Kidney epithelial cell (primary cell): ENCODE measurements around the gene ITCH. TPM values are rescaled to one million over a fixed set of nuclear protein-coding genes. Genes with fewer than 3 reads are reported as not detected.
A peak's percentile ranks its signal among the peaks of the same experiment; 100 is the strongest.

Source experiments
- DNase-seq: peaks from one replicate; pipeline ENCODE4 v3.0.0-alpha.2; 2010; ENCODE audit warnings: low read depth
- H3K27me3 ChIP-seq: 2 replicates; pipeline ENCODE4 v1.6.0; 2011; ENCODE audit warnings: low read length; ENCODE audit not compliant: control insufficient read depth, insufficient read depth
- H3K36me3 ChIP-seq: 2 replicates; pipeline ENCODE4 v1.5.1; 2011; ENCODE audit warnings: low read length; ENCODE audit not compliant: control insufficient read depth, insufficient read depth
- H3K4me3 ChIP-seq: 2 replicates; pipeline ENCODE4 v1.5.1; 2011; ENCODE audit warnings: low read depth, mild to moderate bottlenecking, control low read depth, low read length
- total RNA-seq: library from RNA; depleted of rRNA; stranded (reverse); fragments of >200 nt; gene quantifications from 2 replicates; pipeline ENCODE4 v1.2.3, GENCODE V29; 2015
- TF ChIP-seq, protein P1 (sequence below): IDR thresholded peaks from 2 replicates; pipeline ENCODE4 v1.5.1; 2011; ENCODE audit warnings: mild to moderate bottlenecking, moderate library complexity, low read length, control low read depth, inconsistent platforms; ENCODE audit not compliant: insufficient read depth, poor library complexity, severe bottlenecking

ITCH gene
- total RNA-seq, 1 donor from 2014 or later: 53.5 TPM

- DNase-seq: no peak
- Histone ChIP-seq H3K27me3 (no peaks in the 10 kb centered on the region), H3K4me3 (no peak overlapping the region), H3K36me3 (no peaks in the 10 kb centered on the region)
- TF ChIP-seq, protein P1, sequence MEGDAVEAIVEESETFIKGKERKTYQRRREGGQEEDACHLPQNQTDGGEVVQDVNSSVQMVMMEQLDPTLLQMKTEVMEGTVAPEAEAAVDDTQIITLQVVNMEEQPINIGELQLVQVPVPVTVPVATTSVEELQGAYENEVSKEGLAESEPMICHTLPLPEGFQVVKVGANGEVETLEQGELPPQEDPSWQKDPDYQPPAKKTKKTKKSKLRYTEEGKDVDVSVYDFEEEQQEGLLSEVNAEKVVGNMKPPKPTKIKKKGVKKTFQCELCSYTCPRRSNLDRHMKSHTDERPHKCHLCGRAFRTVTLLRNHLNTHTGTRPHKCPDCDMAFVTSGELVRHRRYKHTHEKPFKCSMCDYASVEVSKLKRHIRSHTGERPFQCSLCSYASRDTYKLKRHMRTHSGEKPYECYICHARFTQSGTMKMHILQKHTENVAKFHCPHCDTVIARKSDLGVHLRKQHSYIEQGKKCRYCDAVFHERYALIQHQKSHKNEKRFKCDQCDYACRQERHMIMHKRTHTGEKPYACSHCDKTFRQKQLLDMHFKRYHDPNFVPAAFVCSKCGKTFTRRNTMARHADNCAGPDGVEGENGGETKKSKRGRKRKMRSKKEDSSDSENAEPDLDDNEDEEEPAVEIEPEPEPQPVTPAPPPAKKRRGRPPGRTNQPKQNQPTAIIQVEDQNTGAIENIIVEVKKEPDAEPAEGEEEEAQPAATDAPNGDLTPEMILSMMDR: no peak
These were observed 181.2 kb downstream of the ITCH start for GRCh38 chr20:34544109-34544796.

DNA sequence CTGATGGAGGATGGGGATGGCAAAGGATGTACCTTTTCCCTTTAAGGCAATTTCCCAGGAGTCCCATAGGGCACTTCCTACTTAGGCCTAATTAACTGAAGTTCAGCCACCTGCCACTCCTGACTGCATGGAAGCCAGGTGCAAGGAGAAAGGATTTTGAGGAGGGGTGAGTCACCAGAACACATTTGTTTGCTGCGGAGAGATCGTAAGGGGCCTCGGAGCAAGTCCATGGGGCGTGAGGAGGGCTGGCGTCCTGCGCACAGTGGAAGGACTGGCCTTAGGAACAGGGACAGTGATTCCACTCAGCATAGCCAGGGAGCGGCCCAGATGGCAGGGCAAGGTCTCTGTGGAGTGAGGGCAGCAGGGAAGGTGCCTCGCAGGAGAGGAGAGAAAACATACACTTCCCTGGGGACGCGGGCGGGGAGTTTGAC is 183.7 kb downstream of the ITCH start:
- TF ChIP-seq, protein P1: no peak
- H3K27me3 ChIP-seq: no peaks in the 10 kb centered on the region
- DNase-seq: no peak
- no peaks in the 10 kb centered on the region for H3K36me3 ChIP-seq
- no peak overlapping the region for H3K4me3 ChIP-seq

DNA sequence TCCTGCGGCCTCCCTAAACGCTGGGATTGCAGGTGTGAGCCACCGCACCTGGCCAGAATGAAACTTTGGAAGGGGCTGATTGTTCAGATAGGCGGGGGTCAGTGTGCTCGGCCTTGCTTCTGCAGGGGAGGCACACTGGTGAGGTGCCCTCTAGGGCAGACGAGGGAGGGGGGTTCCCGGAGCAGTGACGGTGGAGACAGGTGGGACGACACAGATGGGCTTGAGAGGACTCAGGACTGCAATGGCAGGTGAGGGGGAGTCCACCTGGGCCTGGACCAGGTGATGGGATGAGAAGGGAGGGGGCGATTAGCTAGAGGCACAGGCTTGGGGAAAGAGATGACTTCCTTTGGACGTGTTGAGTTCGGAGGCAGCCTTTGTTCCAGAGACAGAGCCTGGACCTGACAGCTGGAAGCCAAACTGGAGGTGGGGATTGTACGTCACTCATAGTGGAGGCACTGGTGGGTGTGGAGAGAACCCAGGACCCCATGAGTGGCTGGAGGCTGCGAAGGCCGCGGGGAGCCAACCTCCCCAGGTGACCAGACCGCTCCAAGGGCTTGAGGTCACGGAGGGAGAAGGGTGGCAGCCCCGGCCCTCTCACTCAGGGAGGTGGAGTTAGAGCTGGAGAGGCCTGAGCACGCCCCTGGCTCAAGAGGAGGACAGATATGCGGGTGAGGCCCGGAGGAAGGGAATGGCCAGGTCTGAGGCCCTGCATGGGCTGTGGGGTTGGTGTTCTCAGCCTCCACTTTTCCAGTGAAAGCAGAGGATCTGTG is 185.0 kb downstream of the ITCH start:
- Histone ChIP-seq H3K4me3 (no peak overlapping the region), H3K36me3 (no peaks in the 10 kb centered on the region), H3K27me3 (no peaks in the 10 kb centered on the region)
- DNase-seq: no peak
- TF ChIP-seq, protein P1: no peak

DNA sequence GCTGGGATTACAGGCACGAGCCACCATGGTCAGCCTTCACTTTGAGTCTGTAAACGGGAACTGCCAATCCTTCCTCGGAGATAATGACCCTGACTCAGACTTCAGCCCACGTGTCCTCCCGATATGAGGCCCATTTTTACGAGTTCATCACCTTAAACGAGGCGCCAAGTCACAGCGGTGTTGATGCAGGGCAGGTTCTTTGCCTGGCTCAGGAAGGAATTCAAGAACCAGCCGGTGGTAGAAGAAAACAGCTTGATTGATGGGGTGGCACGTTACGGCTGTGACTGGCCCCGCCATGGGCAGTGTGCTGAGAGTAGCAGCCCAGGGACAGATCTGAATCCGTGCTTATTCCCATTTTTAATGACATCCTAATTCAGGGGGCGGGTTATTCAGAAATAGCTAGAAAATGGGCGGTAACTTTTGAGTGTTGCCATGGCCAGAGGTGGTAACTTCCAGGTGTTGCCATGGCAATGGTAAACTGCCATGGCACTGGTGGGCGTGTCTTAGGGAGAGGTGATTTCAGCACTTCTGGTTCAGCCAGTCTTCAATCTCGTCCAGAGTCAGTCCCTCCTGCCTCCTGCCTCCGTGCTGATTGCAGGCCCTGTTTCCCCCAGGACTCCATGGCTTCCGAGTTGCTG is 186.3 kb downstream of the ITCH start:
- H3K4me3 ChIP-seq: no peak overlapping the region
- DNase-seq: peak; percentile 34
- TF ChIP-seq, protein P1: no peak
- H3K36me3 ChIP-seq: no peaks in the 10 kb centered on the region
- no peaks in the 10 kb centered on the region for H3K27me3 ChIP-seq

- no peak for DNase-seq
- TF ChIP-seq, protein P1: no peak
- no peaks in the 10 kb centered on the region for H3K27me3 ChIP-seq
- H3K36me3 ChIP-seq: no peaks in the 10 kb centered on the region
- H3K4me3 ChIP-seq: no peak overlapping the region
These were observed 186.8 kb downstream of the ITCH start for GRCh38 chr20:34549929-34550305.
